H1 (cell line): ENCODE measurements around the gene TNFAIP1. TPM values are rescaled to one million over a fixed set of nuclear protein-coding genes. Genes with fewer than 3 reads are reported as not detected.

Source experiments
- ATF3 ChIP-seq: IDR thresholded peaks from 2 replicates; pipeline ENCODE4 v1.6.1; 2011; ENCODE audit warnings: low read depth, mild to moderate bottlenecking, low read length; ENCODE audit not compliant: insufficient read depth
- CTCF ChIP-seq, 3 experiments: IDR thresholded peaks; 1 replicate in 2 of 3; 2 replicates in 1 of 3; pipeline versions ENCODE4 v1.5.1 to v1.6.1; 2011; ENCODE audit warnings: low read length in 3 of 3, mild to moderate bottlenecking in 3 of 3, inconsistent platforms in 2 of 3, low read depth in 1 of 3, moderate library complexity in 1 of 3; ENCODE audit not compliant: insufficient read depth in 1 of 3; ENCODE audit errors: control extremely low read depth in 1 of 3
- EP300 ChIP-seq, 2 experiments: IDR thresholded peaks; 1 replicate in 1 of 2; 2 replicates in 1 of 2; pipeline ENCODE4 v1.6.1; 2011 to 2012; ENCODE audit warnings: low read depth in 2 of 2, low read length in 2 of 2, mild to moderate bottlenecking in 2 of 2, borderline replicate concordance in 1 of 2, inconsistent platforms in 1 of 2, moderate library complexity in 1 of 2
- EZH2 ChIP-seq: fragments of 200-600 bp; sonication (generic); IDR thresholded peaks from 2 replicates; pipeline ENCODE4 v1.7.1; 2012; ENCODE audit warnings: low read depth, mild to moderate bottlenecking, moderate library complexity, low read length, inconsistent platforms; ENCODE audit not compliant: severe bottlenecking
- HDAC2 ChIP-seq, 2 experiments: fragments of 300-600 bp in 1 of 2; sonication (generic) in 1 of 2; IDR thresholded peaks; 2 replicates each; pipeline ENCODE4 v1.6.1; 2011 to 2012; ENCODE audit warnings: low read depth in 2 of 2, low read length in 2 of 2, mild to moderate bottlenecking in 2 of 2, moderate library complexity in 2 of 2, borderline replicate concordance in 1 of 2, inconsistent platforms in 1 of 2
- KDM5A ChIP-seq: fragments of 200-600 bp; IDR thresholded peaks from 2 replicates; pipeline ENCODE4 v1.7.1; 2012; ENCODE audit warnings: mild to moderate bottlenecking, low read length, inconsistent platforms, mixed read lengths
- YY1 ChIP-seq: IDR thresholded peaks from 2 replicates; pipeline ENCODE4 v1.6.1; 2011; ENCODE audit warnings: low read depth, mild to moderate bottlenecking, low read length
- polyA plus RNA-seq, 7 experiments: library from polyadenylated mRNA; depleted of rRNA in 3 of 7; stranded (reverse) in 5 of 7; unstranded in 2 of 7; fragments of >200 nt in 5 of 7; fragments of 200-250 nt in 2 of 7; gene quantifications; 1 replicate in 5 of 7; 2 replicates in 1 of 7; 4 replicates in 1 of 7; pipeline versions ENCODE4 v1.2.1 to v1.2.3, GENCODE V29; 2011 to 2013; ENCODE audit warnings: missing spikeins in 2 of 7, mixed read lengths in 2 of 7
- total RNA-seq: library from RNA; stranded (reverse); fragmentation: NEBNext Ultra II Directional; extraction: Animal tissue kit (Norgen Biotek cat#: 25700); gene quantifications from 2 replicates; pipeline ENCODE4 v1.2.1, GENCODE V29; 2021

The TNFAIP1 gene
- total and polyA plus RNA-seq, 2 of the 8 experiments (the other 6 are each of a cell fraction or from before 2014, with no cell fraction given), result 16.9 to 19.5 TPM

GRCh38 chr17:28390141-28390540 lies 54.6 kb downstream of the TNFAIP1 start (continued):
- no peak for TF ChIP-seq CTCF (IDR thresholded peaks at IDR 0.05; ENCODE audit: control extremely low read depth in 1 of 3, insufficient read depth in 1 of 3, low read depth in 1 of 3, low read length in 3 of 3)
- TF ChIP-seq YY1, result no peak
- TF ChIP-seq KDM5A, result no peak
- no peak for TF ChIP-seq ATF3
- TF ChIP-seq EP300 (IDR thresholded peaks at IDR 0.05; ENCODE audit: borderline replicate concordance in 1 of 2, low read depth in 2 of 2, low read length in 2 of 2), result no peak
- no peak for TF ChIP-seq HDAC2 (IDR thresholded peaks at IDR 0.05; ENCODE audit: borderline replicate concordance in 1 of 2, low read depth in 2 of 2, low read length in 2 of 2)
- no peak for TF ChIP-seq EZH2
- TF ChIP-seq, all 59 proteins: peak for 0
